Natural killer cell (primary cell): ENCODE data around the gene ZNF629. TPM values are rescaled to one million over a fixed set of nuclear protein-coding genes. Genes with fewer than 3 reads are reported as not detected.

Source experiments
- ATAC-seq, 3 donors: fragments of 150-1000 bp in 2 of 3; fragments of 200-7000 bp in 1 of 3; cut with Tn5 transposase; 1 replicate in 1 of 3; 2 replicates in 2 of 3; pipeline ENCODE4 v1.10.0; 2021; ENCODE audit warnings: mild to moderate bottlenecking in 2 of 3, moderate library complexity in 2 of 3
- DNase-seq, 2 donors: peaks; one replicate each; pipeline versions ENCODE4 v3.0.0 to v3.0.0-alpha.2; 2013 to 2021; ENCODE audit warnings: mixed read lengths in 1 of 2
- H3K27ac ChIP-seq: one replicate; pipeline ENCODE4 v1.5.1; 2013; ENCODE audit warnings: mild to moderate bottlenecking, low read length
- H3K27me3 ChIP-seq: one replicate; pipeline ENCODE4 v1.6.1; 2013; ENCODE audit warnings: low read length; ENCODE audit not compliant: control insufficient read depth, insufficient read depth
- H3K36me3 ChIP-seq: one replicate; pipeline ENCODE4 v1.6.1; 2013; ENCODE audit warnings: low read length; ENCODE audit not compliant: control insufficient read depth, insufficient read depth
- H3K4me1 ChIP-seq: one replicate; pipeline ENCODE4 v1.6.1; 2013; ENCODE audit warnings: low read length; ENCODE audit not compliant: control insufficient read depth, insufficient read depth
- H3K4me3 ChIP-seq: one replicate; pipeline ENCODE4 v1.5.1; 2013; ENCODE audit warnings: low read length
- H3K9me3 ChIP-seq: one replicate; pipeline ENCODE4 v1.6.1; 2013; ENCODE audit warnings: low read length; ENCODE audit not compliant: control insufficient read depth, insufficient read depth
- H3K27ac Mint-ChIP-seq, 2 donors: one replicate each; pipeline ENCODE4 v1.8.0; 2022; ENCODE audit warnings: mild to moderate bottlenecking in 2 of 2, mixed read lengths in 2 of 2, moderate library complexity in 1 of 2
- H3K27me3 Mint-ChIP-seq, 2 donors: one replicate each; pipeline ENCODE4 v1.8.0; 2022; ENCODE audit warnings: low read depth in 2 of 2, mixed read lengths in 2 of 2
- H3K36me3 Mint-ChIP-seq: one replicate; pipeline ENCODE4 v1.8.0; 2022; ENCODE audit warnings: mixed read lengths
- H3K4me1 Mint-ChIP-seq, 2 donors: one replicate each; pipeline ENCODE4 v1.8.0; 2022; ENCODE audit warnings: mixed read lengths in 2 of 2
- H3K4me3 Mint-ChIP-seq: one replicate; pipeline ENCODE4 v1.8.0; 2022; ENCODE audit warnings: mild to moderate bottlenecking, moderate library complexity, mixed read lengths
- H3K9me3 Mint-ChIP-seq, 2 donors: one replicate each; pipeline ENCODE4 v1.8.0; 2022; ENCODE audit warnings: mixed read lengths in 2 of 2
- CTCF ChIP-seq: fragments of 200-600 bp; IDR thresholded peaks from one replicate; pipeline ENCODE4 v1.8.0; 2022; ENCODE audit warnings: antibody characterized with exemption
- WGBS: methylation state at CpG from one replicate; pipeline ENCODE4 v1.1.7; 2013; ENCODE audit warnings: missing lambda C conversion rate; ENCODE audit not compliant: insufficient coverage; 5-methylcytosine and 5-hydroxymethylcytosine counted together
- intact Hi-C: fragments of 100-400 bp; cut with micrococcal nuclease; formaldehyde crosslinking; loops from one replicate; pipeline ENCODE4 v1.14.2; 2022
- total RNA-seq, 4 donors: library from RNA; stranded (reverse); fragments of 120-200 nt in 1 of 4; gene quantifications; one replicate each; pipeline versions ENCODE4 v1.2.3 to v1.2.4, GENCODE V29; 2013 to 2022

The ZNF629 gene
- total RNA-seq, 3 donors from 2014 or later (not counting 1 experiment from before 2014, with no cell fraction given): 0.96 to 1.9 (median 1.8) TPM

GRCh38 chr16:30802936-30803335 lies 15.9 kb upstream of the ZNF629 start:
- H3K36me3 ChIP-seq: no peaks in the 10 kb centered on the region
- intact Hi-C loops: no loop called here
- H3K27me3 ChIP-seq: no peaks in the 10 kb centered on the region
- H3K27me3 Mint-ChIP-seq: no peaks in the 10 kb centered on the region
- 97% methylated on average over 3 of the region's 3 CpGs for WGBS
- DNase-seq (no peak), ATAC-seq (no peak)
- H3K27ac ChIP-seq: no peak overlapping the region
- no peak overlapping the region for H3K4me3 Mint-ChIP-seq
- H3K4me3 ChIP-seq: no peak overlapping the region
- H3K27ac Mint-ChIP-seq: no peak overlapping the region
- H3K4me1 Mint-ChIP-seq: peaks cover 16 to 21% of the 10 kb centered on the region in 2 donors
- H3K9me3 ChIP-seq: no peaks in the 10 kb centered on the region
- TF ChIP-seq CTCF: no peak
- H3K9me3 Mint-ChIP-seq: no peaks in the 10 kb centered on the region
- peaks cover 22% of the 10 kb centered on the region for H3K4me1 ChIP-seq
- H3K36me3 Mint-ChIP-seq: no peaks in the 10 kb centered on the region

GRCh38 chr16:30797670-30798309 lies 10.8 kb upstream of the ZNF629 start:
- H3K36me3 Mint-ChIP-seq: no peaks in the 10 kb centered on the region
- WGBS: 88% methylated on average over 7 of the region's 8 CpGs
- ATAC-seq: no peak
- intact Hi-C loops: no loop called here
- no peak for TF ChIP-seq CTCF
- H3K27ac Mint-ChIP-seq: no peak overlapping the region
- H3K27ac ChIP-seq: no peak overlapping the region
- H3K27me3 ChIP-seq: no peaks in the 10 kb centered on the region
- H3K4me1 Mint-ChIP-seq: no peaks in the 10 kb centered on the region
- H3K4me1 ChIP-seq: no peaks in the 10 kb centered on the region
- no peaks in the 10 kb centered on the region for H3K27me3 Mint-ChIP-seq
- H3K4me3 ChIP-seq: no peak overlapping the region
- DNase-seq: no peak
- H3K36me3 ChIP-seq: no peaks in the 10 kb centered on the region
- no peak overlapping the region for H3K4me3 Mint-ChIP-seq
- H3K9me3 Mint-ChIP-seq: no peaks in the 10 kb centered on the region
- no peaks in the 10 kb centered on the region for H3K9me3 ChIP-seq

- no peaks in the 10 kb centered on the region for H3K36me3 Mint-ChIP-seq
- H3K4me3 Mint-ChIP-seq: no peak overlapping the region
- no peaks in the 10 kb centered on the region for H3K9me3 ChIP-seq
- DNase-seq (no peak), ATAC-seq (no peak)
- no peak overlapping the region for H3K4me3 ChIP-seq
- no peaks in the 10 kb centered on the region for H3K36me3 ChIP-seq
- no peaks in the 10 kb centered on the region for H3K27me3 Mint-ChIP-seq
- TF ChIP-seq CTCF: no peak
- H3K4me1 Mint-ChIP-seq: no peaks in the 10 kb centered on the region
- intact Hi-C loops: no loop called here
- no peaks in the 10 kb centered on the region for H3K9me3 Mint-ChIP-seq
- 93% methylated on average over 3 of the region's 3 CpGs for WGBS
- no peaks in the 10 kb centered on the region for H3K4me1 ChIP-seq
- no peaks in the 10 kb centered on the region for H3K27me3 ChIP-seq
- no peak overlapping the region for H3K27ac ChIP-seq
- H3K27ac Mint-ChIP-seq: no peak overlapping the region
Measured at GRCh38 chr16:30794634-30795033, 7.6 kb upstream of the ZNF629 start.

- DNase-seq: no peak
- no peak overlapping the region for H3K4me3 Mint-ChIP-seq
- no peak for ATAC-seq
- no peaks in the 10 kb centered on the region for H3K27me3 ChIP-seq
- no peaks in the 10 kb centered on the region for H3K9me3 Mint-ChIP-seq
- no peaks in the 10 kb centered on the region for H3K36me3 ChIP-seq
- H3K27ac Mint-ChIP-seq: no peak overlapping the region
- TF ChIP-seq CTCF: no peak
- no peaks in the 10 kb centered on the region for H3K9me3 ChIP-seq
- intact Hi-C loops: no loop called here
- H3K27me3 Mint-ChIP-seq: no peaks in the 10 kb centered on the region
- H3K27ac ChIP-seq: no peak overlapping the region
- H3K4me3 ChIP-seq: no peak overlapping the region
- H3K4me1 ChIP-seq: no peaks in the 10 kb centered on the region
- H3K4me1 Mint-ChIP-seq: no peaks in the 10 kb centered on the region
- 89% methylated on average over 7 of the region's 7 CpGs for WGBS
- no peaks in the 10 kb centered on the region for H3K36me3 Mint-ChIP-seq
Measured at GRCh38 chr16:30793508-30794069, 6.6 kb upstream of the ZNF629 start.
